GM12801 (cell line): Measurements from ENCODE around the gene HNRNPA2B1.

ENCODE experiments used
- CTCF ChIP-seq: IDR thresholded peaks from one replicate; pipeline ENCODE4 v1.5.1; 2011; ENCODE audit warnings: control low read depth; ENCODE audit not compliant: insufficient read length; ENCODE audit errors: extremely low read depth

HNRNPA2B1 gene

GRCh38 chr7:26224359-26224758, 23.8 kb upstream of the HNRNPA2B1 start:
- no peak for TF ChIP-seq CTCF

GRCh38 chr7:26216049-26216448, 15.5 kb upstream of the HNRNPA2B1 start:
- no peak for TF ChIP-seq CTCF

- no peak for TF ChIP-seq CTCF
These were observed 13.4 kb upstream of the HNRNPA2B1 start for GRCh38 chr7:26213807-26214515.

- no peak for TF ChIP-seq CTCF
These were observed 12.6 kb upstream of the HNRNPA2B1 start for GRCh38 chr7:26212921-26213718.

GRCh38 chr7:26208040-26208439, 7.5 kb upstream of the HNRNPA2B1 start:
- TF ChIP-seq CTCF, result no peak

- TF ChIP-seq CTCF, result no peak
These were observed 2.5 kb upstream of the HNRNPA2B1 start for GRCh38 chr7:26203016-26203415.

- no peak for TF ChIP-seq CTCF
These were observed 1.8 kb upstream of the HNRNPA2B1 start for GRCh38 chr7:26202019-26202990.
